HG03060 (cell line): ENCODE measurements around the gene ACOX3.
"Not testable (repeated sequence)": the region's sequence is repeated elsewhere in the genome, so short reads cannot be mapped to it uniquely, and the experiment has no call there.

Source experiments
- ATAC-seq: cut with Tn5 transposase; IDR thresholded peaks from one replicate; pipeline ENCODE4 v1.9.1; 2021; ENCODE audit warnings: low read depth, moderate number of reproducible peaks; ENCODE audit not compliant: unreplicated experiment

The ACOX3 gene

GRCh38 chr4:8435656-8436121 lies 4.8 kb downstream of the ACOX3 start:
- peak; percentile 39 for ATAC-seq

- no peak for ATAC-seq
Measured at GRCh38 chr4:8434251-8435073, 6.1 kb downstream of the ACOX3 start.

DNA sequence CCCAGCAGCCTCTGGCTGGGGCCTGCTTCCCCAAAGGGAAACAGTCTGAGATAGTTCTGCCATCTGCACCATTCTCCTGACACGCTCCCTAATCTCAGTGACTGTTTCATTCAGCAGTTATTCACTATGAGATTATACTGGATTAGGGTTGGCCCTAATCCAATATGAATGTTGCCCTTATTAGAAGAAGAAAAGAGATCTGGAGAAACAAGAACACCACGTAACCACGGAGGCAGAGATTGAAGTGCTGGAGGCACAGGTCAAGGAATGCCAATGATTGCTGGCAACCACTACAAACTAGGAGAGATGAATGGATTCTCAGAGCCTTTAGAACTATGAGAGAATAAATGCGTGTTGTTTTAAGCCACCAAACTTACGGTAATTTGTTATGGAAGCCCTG lies 7.4 kb downstream of the ACOX3 start:
- ATAC-seq, result no peak

GRCh38 chr4:8431553-8431952 lies 9.0 kb downstream of the ACOX3 start:
- no peak for ATAC-seq

- ATAC-seq, result peak; percentile 72
Measured at GRCh38 chr4:8428288-8429097, 12.0 kb downstream of the ACOX3 start.

DNA sequence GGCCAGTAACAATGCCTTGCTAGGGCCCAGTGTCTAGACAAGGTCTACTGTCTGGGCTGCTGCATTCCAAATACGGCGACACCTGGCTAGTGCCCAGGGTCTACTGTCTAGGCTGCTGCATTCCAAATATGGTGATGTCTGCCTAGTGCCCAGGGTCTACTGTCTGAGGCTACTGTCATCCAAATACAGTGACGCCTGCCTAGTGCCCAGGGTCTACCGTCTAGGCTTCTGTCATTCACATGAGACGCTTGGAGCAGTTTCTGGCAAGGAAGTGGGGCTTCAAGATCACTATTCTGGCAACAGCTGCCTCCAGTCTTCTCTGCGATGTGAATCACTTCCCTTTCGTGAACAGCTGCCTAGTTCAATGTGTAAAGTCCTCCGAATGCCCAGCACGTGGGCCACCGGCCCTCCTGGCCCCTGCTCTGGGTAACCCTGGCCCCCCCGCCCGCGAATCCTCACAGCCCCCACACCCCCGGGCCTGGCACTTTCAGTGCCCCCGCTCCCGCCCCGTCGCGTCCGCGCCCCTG lies 12.7 kb downstream of the ACOX3 start:
- ATAC-seq, result peak; percentile 36

DNA sequence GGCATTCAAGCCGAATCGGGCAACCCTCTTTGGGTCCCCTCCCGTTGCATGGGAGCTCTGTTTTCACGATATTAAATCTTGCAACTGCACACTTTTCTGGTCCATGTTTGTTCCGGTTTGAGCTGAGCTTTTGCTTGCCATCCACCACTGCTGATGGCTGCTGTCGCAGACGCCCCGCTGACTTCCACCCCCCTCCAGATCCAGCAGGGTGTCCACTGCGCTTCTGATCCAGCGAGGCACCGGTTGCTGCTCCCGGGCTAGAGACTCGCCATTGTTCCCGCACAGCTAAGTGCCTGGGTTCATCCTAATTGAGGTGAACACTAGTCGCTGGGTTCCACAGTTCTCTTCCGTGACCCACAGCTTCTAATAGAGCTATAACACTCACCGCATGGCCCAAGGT lies 13.3 kb downstream of the ACOX3 start:
- no peak for ATAC-seq

DNA sequence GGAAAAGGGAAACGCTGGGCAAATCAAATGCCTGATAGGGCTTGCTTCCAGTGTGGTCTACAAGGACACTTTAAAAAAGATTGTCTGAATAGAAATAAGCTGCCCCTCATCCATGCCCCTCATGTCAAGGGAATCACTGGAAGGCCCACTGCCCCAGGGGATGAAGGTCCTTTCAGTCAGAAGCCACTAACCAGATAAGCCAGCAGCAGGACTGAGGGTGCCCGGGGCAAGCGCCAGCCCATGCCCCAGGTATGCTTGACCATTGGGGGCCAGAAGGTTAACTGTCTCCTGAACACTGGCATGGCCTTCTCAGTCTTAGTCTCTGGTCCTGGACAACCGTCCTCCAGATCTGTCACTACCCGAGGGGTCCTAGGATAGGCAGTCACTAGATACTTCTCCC lies 17.7 kb downstream of the ACOX3 start:
- ATAC-seq, result no peak

DNA sequence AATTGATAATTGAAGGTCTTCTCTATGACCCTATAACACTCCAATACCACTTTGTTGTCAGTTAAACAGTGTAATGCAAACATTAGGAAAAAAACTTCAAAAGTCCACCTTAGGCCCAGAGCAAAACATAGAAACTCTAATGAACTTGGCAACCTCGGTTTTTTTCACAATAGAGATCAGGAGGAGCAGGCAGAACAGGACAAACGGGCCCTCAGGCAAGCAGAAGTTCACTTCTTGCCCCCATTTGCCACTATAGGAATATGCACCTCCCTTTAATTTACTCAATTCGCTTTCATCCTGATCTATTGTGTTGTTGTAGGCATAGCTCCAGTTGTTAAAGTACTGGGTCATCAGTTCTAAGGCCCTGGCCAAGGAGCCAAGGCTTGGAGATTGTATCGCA lies 18.2 kb downstream of the ACOX3 start:
- ATAC-seq, result no peak

GRCh38 chr4:8420151-8420550 lies 20.4 kb downstream of the ACOX3 start:
- not testable (repeated sequence) for ATAC-seq

- ATAC-seq, result peak; percentile 90
Measured at GRCh38 chr4:8419222-8420041, 21.1 kb downstream of the ACOX3 start.

DNA sequence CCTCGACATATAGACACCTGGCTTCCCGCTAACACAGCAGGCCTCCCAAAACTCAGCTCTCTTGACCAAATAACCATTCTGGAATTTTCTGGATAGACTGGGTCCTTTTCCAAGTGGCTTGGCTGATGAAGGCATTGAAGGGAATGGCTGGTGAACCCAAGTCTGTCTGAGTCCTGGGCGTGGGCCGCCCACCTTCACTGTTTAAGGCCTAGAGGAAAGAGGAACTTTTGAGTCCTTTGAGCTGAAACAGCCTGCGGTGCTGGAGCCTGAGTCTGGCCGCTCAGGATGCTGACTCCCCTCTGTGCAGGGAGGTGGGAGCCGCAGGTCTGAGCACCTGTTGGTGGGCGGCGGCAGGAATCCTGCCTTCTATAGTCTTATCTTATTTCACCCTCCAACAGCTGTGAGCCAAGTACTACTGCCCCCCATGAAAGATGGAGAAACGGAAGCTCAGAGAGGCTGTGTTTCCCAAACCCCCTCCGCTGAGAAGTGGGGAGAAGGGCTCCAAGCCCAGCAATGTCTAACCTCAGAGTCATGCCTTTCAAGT lies 23.4 kb downstream of the ACOX3 start:
- ATAC-seq, result no peak

GRCh38 chr4:8414377-8414776 lies 26.1 kb downstream of the ACOX3 start:
- ATAC-seq, result no peak

DNA sequence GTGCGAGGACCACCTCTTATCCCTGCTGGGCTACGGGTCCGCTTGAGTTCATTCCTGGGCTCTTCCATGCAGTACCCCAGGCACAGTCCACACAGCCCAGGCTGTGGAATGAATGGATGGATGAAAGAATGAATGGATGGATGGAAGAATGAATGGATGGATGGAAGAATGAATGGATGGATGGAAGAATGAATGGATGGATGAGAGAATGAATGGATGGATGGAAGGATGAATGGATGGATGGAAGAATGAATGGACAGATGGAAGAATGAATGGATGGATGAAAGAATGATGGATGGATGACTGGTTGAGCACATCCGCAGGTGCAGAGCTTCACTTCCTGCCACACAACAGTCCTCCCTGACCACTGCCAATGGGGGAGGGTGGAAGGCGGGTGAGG lies 28.2 kb downstream of the ACOX3 start:
- no peak for ATAC-seq

DNA sequence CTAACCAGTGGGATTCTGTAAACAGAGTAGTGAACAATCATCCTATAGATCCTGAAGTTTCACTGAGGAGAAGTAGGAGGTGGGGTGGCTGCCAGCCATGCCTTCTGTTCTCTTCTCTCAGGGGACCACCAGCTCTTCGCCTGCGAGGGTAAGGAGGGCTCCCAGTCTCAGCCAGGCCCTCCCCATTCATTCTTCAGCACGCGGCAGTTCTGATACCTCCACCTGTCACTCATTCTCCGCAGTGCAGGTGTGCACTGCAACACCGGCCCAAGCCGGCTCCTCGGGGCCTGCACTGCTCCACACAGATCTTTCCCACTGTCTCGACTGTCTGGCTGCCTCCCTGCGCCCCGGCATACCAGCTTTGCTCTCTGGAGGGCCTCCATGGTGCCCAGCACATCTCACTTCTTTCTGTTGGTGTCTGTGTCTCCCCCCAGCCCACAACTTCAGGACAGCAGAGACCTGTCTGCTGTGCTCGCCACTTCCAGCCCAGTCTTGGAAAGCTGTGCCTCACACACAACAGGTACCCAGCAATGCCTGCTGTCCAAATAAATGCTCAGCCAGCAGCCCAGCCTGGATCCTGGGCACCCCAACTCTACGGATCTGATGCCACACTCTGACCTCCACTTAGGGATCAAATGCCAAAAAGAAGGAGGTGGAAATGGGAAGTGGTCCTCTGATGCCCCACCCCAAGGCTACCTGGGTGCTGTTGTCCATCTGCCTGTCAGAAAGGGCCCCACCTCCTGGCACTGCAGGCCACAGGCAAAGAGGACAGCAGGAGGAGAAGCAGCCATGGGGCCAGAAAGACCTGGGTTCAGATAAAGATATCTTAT lies 29.0 kb downstream of the ACOX3 start:
- no peak for ATAC-seq

- ATAC-seq, result no peak
Measured at GRCh38 chr4:8410641-8411271, 29.8 kb downstream of the ACOX3 start.

GRCh38 chr4:8410066-8410625 lies 30.4 kb downstream of the ACOX3 start:
- ATAC-seq, result no peak

DNA sequence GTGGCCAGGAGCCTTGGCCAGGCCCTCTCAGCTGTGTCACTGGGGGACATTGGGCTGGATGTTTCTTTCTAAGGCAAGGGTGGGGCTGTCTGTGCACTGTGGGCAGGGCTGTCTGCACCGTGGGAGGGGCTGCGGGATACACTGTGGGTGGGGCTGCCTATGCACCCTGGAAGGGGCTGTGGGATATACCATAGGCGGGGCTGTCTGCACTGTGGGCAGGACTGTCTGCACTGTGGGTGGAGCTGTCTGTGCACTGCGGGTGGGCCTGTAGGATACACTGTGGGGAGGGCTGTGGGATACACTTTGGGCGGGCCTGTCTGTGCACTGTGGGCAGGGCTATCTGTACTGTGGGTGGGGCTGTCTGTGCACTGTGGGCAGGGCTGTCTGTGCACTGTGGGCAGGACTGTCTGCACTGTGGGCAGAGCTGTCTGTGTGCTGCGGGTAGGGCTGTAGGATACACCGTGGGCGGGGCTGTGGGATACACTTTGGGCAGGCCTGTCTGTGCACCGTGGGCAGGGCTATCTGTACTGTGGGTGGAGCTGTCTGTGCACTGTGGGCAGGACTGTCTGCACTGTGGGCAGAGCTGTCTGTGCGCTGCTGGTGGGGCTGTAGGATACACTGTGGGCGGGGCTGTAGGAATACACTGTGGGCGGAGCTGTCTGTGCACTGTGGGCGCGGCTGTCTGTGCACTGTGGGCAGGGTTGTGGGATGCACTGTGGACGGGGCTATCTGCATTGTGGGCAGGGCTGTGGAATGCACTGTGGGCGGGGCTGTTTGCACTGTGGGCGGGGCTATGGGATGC lies 31.1 kb downstream of the ACOX3 start:
- no peak for ATAC-seq
